ENCODE data around the gene OMD. TPM values are rescaled to one million over a fixed set of nuclear protein-coding genes. Genes with fewer than 3 reads are reported as not detected.

The OMD gene
- total RNA-seq, 4 donors from 2014 or later: 11.4 to 45.2 (median 22.2) TPM

DNA sequence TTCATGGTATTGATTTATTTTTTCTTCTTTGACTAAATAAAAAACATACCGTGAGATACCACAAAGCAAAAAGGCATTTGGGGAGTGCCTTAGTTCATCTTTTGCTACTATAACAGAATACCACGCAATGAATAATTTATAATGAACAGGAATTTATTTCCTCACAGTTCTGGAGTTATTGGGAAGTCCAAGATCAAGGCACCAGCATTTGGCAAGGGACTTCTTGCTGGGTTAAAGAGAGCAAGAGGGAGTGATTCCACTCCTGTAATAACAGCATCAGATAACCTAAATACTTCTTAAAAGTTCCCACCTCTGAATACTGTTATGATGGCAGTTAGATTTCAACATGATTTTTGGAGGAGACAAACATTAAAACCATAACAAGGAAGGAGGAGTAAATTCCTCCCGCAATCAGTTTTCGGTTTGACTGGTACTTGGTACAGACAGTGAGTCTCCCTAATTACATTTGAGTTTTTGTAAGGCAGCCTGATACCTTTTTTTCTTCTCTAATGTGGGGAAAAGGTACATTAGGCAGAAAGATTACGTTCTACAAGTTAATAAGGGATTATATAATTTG, 8.8 kb upstream of the OMD start:
- no peaks in the 10 kb centered on the region for H3K9me3 ChIP-seq
- WGBS, 2 donors (ENCODE audit: low coverage in 1 of 2): 63 to 74% methylated on average over 5 of the region's 5 CpGs
- no peaks in the 10 kb centered on the region for H3K27me3 ChIP-seq
- H3K4me3 ChIP-seq: no peak overlapping the region
- H3K4me1 ChIP-seq: no peaks in the 10 kb centered on the region
- ATAC-seq: no peak
- H3K27ac ChIP-seq: peak overlapping the region in 2 of 4 donors; percentile 20 to 39
- H3K36me3 ChIP-seq: no peaks in the 10 kb centered on the region
- TF ChIP-seq POLR2AphosphoS5 (IDR thresholded peaks at IDR 0.05): no peak
- no peak for TF ChIP-seq POLR2A (IDR thresholded peaks at IDR 0.05)
- TF ChIP-seq EP300 (IDR thresholded peaks at IDR 0.05): no peak
- TF ChIP-seq, protein P1, sequence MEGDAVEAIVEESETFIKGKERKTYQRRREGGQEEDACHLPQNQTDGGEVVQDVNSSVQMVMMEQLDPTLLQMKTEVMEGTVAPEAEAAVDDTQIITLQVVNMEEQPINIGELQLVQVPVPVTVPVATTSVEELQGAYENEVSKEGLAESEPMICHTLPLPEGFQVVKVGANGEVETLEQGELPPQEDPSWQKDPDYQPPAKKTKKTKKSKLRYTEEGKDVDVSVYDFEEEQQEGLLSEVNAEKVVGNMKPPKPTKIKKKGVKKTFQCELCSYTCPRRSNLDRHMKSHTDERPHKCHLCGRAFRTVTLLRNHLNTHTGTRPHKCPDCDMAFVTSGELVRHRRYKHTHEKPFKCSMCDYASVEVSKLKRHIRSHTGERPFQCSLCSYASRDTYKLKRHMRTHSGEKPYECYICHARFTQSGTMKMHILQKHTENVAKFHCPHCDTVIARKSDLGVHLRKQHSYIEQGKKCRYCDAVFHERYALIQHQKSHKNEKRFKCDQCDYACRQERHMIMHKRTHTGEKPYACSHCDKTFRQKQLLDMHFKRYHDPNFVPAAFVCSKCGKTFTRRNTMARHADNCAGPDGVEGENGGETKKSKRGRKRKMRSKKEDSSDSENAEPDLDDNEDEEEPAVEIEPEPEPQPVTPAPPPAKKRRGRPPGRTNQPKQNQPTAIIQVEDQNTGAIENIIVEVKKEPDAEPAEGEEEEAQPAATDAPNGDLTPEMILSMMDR (IDR thresholded peaks at IDR 0.05): no peak

DNA sequence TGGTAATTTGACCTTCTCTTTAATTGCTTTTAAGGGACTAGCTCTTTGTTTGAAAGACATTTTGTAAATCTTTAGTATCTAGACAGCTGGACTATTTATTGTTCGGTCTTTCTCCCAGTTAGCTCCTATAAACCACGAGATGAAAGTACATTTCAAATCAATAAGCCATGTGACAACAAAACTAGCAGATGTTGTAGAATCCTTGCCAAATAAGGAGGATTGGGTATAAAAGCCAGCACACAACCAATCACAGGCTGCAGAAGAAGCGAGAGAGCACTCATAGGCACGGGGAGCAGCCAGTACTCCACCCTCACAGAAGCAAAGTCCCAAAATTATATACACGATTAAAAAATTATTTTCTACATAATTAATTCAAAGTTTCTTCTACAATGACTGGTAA, 8.1 kb upstream of the OMD start:
- Histone ChIP-seq H3K36me3 (no peaks in the 10 kb centered on the region), H3K27me3 (no peaks in the 10 kb centered on the region), H3K4me1 (peaks cover 0 to 4% (median 0%) of the 10 kb centered on the region in 3 donors), H3K27ac (no peak overlapping the region), H3K4me3 (no peak overlapping the region), H3K9me3 (no peaks in the 10 kb centered on the region)
- TF ChIP-seq EP300 (IDR thresholded peaks at IDR 0.05) (no peak), POLR2AphosphoS5 (IDR thresholded peaks at IDR 0.05) (no peak), POLR2A (IDR thresholded peaks at IDR 0.05) (no peak)
- TF ChIP-seq, protein P1 (IDR thresholded peaks at IDR 0.05): no peak
- no peak for ATAC-seq
- 54 to 56% methylated on average over 5 of the region's 5 CpGs for WGBS, 2 donors (ENCODE audit: low coverage in 1 of 2)

DNA sequence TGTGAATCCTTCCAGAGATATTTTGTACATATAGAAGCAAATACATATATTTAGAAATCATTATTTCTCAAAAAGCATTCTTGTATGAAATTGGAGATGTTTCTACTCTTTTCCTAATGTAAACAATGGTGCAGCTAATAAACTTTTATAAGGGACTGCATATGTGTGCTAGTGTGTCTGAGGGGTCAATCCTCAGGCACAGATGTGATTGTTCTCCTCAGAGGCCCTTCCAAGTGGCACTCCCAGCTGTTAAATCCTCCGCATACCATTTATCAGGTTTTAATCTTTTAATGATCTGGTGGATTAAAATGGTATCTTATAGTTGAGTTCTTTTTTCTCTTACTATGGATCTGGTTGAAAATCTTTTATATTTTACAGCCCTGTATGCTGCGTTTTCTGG, 5.6 kb upstream of the OMD start:
- no peaks in the 10 kb centered on the region for H3K36me3 ChIP-seq
- H3K27ac ChIP-seq: no peak overlapping the region
- TF ChIP-seq POLR2A (IDR thresholded peaks at IDR 0.05): no peak
- no peak for TF ChIP-seq POLR2AphosphoS5 (IDR thresholded peaks at IDR 0.05)
- TF ChIP-seq, protein P1 (IDR thresholded peaks at IDR 0.05): no peak
- TF ChIP-seq EP300 (IDR thresholded peaks at IDR 0.05): no peak
- H3K4me1 ChIP-seq: peaks cover 7 to 29% (median 17%) of the 10 kb centered on the region in 3 donors
- H3K9me3 ChIP-seq: no peaks in the 10 kb centered on the region
- no peaks in the 10 kb centered on the region for H3K27me3 ChIP-seq
- 95 to 100% methylated on average over 2 of the region's 2 CpGs for WGBS, 2 donors (ENCODE audit: low coverage in 1 of 2)
- no peak for ATAC-seq
- H3K4me3 ChIP-seq: no peak overlapping the region

DNA sequence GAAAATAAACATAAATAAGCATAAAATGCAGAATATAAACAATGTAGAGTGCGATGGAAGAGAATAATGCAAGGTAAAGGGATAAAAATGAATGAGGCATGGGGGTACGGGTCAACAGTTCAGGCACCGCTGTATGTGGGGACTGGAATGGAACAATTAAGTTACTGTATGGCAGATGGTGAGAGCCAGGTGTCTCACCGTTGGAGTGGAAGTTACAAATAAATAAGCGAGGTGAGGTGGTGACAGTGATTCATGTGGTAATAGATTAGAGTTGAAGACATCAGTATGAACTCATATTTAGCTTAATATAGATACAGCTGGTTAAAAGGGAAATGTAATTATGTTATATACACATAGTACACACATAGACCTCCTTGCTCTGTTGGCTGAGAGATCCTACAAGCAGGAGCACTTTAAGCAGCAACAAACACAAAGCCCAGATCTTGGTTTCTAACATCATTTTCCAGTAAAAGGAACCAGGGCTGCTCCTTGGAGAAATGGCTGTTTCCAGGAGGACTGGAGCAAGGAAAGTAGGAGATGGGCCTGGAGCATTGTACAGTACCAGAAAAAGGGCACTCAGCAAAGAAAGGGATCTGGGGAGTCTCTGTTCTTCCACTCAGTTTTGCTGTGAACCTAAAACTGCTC, 2.4 kb upstream of the OMD start:
- no peak overlapping the region for H3K4me3 ChIP-seq
- H3K4me1 ChIP-seq: peaks cover 7 to 36% (median 19%) of the 10 kb centered on the region in 3 donors
- no peaks in the 10 kb centered on the region for H3K9me3 ChIP-seq
- WGBS, 2 donors (ENCODE audit: low coverage in 1 of 2): 39 to 47% methylated on average over 5 of the region's 5 CpGs
- H3K27ac ChIP-seq: peak overlapping the region in 3 of 4 donors; percentile 40 to 67 (median 65)
- H3K36me3 ChIP-seq: no peaks in the 10 kb centered on the region
- no peaks in the 10 kb centered on the region for H3K27me3 ChIP-seq
- no peak for ATAC-seq
- TF ChIP-seq, protein P1 (IDR thresholded peaks at IDR 0.05): no peak
- no peak for TF ChIP-seq POLR2AphosphoS5 (IDR thresholded peaks at IDR 0.05)
- TF ChIP-seq EP300 (IDR thresholded peaks at IDR 0.05): no peak
- TF ChIP-seq POLR2A (IDR thresholded peaks at IDR 0.05): no peak

DNA sequence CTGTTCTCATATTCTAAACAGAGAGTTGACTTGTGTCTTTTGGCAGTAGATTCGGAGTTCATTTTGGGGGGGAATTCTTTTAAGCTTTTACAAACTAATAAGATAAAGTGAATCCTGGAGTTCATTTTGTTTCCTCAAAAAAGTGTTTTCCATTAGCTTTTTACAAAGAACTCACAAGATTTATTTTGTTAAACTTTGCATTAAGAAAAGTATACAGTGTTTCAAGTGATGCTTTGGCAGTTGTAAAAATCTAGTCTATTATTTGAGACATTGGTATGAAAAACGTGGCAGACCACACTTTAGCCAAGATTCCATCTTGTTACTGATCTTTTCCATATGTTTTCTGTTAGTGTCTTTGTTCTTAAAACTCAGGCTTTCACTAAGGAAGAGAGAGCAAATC, 1.2 kb upstream of the OMD start:
- 9 to 15% methylated on average over 1 to 2 of the region's 2 CpGs for WGBS, 2 donors (ENCODE audit: low coverage in 1 of 2)
- H3K27ac ChIP-seq: peak overlapping the region in 3 of 4 donors; percentile 54 to 67 (median 65)
- peaks cover 7 to 36% (median 19%) of the 10 kb centered on the region in 3 donors for H3K4me1 ChIP-seq
- no peaks in the 10 kb centered on the region for H3K36me3 ChIP-seq
- H3K4me3 ChIP-seq: no peak overlapping the region
- no peaks in the 10 kb centered on the region for H3K9me3 ChIP-seq
- H3K27me3 ChIP-seq: no peaks in the 10 kb centered on the region
- ATAC-seq: no peak
- no peak for TF ChIP-seq EP300 (IDR thresholded peaks at IDR 0.05)
- TF ChIP-seq, protein P1 (IDR thresholded peaks at IDR 0.05): no peak
- TF ChIP-seq POLR2AphosphoS5 (IDR thresholded peaks at IDR 0.05): no peak
- TF ChIP-seq POLR2A (IDR thresholded peaks at IDR 0.05): no peak
